Rectal smooth muscle tissue (tissue), 1 donor: Measurements from ENCODE around the gene EPB41L3.

Experiments
- H3K27ac ChIP-seq: one replicate; pipeline ENCODE4 v1.7.0; 2013; ENCODE audit warnings: low read depth, low read length, inconsistent platforms
- H3K27me3 ChIP-seq: one replicate; pipeline ENCODE4 v1.7.0; 2013; ENCODE audit warnings: low read length; ENCODE audit not compliant: control insufficient read depth, insufficient read depth
- H3K36me3 ChIP-seq: one replicate; pipeline ENCODE4 v1.7.0; 2013; ENCODE audit warnings: low read length; ENCODE audit not compliant: control insufficient read depth, insufficient read depth
- H3K4me1 ChIP-seq: one replicate; pipeline ENCODE4 v1.7.0; 2013; ENCODE audit warnings: low read length; ENCODE audit not compliant: control insufficient read depth, insufficient read depth
- H3K4me3 ChIP-seq: one replicate; pipeline ENCODE4 v1.7.0; 2013; ENCODE audit warnings: low read length
- H3K9ac ChIP-seq: one replicate; pipeline ENCODE4 v1.7.0; 2013; ENCODE audit warnings: low read length

The EPB41L3 gene

DNA sequence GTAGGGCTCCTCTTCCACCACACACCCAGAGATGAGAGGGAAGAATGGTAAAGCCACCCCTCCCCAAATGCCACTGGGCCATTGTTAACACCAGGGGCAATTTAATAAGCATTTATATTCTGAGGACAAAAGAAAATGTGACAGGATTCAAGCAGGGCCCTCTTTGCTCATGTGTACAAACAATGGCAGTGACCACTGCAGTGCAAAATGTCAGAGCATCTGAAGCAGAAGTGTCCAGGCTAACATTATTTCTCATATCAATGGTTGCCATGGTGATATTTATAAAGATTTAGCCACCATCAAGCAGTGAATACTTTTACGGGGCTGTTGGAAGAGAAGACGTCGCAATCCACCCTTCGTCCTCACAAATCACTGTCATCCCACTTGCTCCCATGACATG, 10.8 kb upstream of the EPB41L3 start:
- H3K36me3 ChIP-seq: no peaks in the 10 kb centered on the region
- H3K27me3 ChIP-seq: no peaks in the 10 kb centered on the region
- H3K27ac ChIP-seq: no peak overlapping the region
- H3K9ac ChIP-seq: no peak overlapping the region
- no peak overlapping the region for H3K4me3 ChIP-seq
- no peaks in the 10 kb centered on the region for H3K4me1 ChIP-seq

DNA sequence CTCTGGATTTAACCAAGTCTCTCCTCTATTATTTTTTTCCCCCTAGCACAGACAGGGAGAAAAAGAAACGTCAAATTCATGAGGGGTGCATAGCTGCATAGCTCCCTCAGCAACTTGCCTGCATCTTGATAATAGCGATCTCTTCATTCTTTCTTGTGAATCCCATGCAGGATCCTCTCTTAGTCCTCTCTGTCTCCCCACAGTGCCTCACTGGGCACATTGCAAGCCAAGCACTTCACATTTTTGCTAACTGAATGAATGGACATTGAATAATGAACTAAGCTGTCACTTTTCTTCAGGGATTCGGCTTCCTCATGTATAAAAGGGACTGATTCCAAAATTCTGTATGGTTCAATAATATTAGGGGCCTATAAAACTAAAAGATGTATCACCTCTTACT, 2.9 kb upstream of the EPB41L3 start:
- Histone ChIP-seq H3K27ac (no peak overlapping the region), H3K4me3 (no peak overlapping the region), H3K36me3 (no peaks in the 10 kb centered on the region), H3K4me1 (peaks cover 2% of the 10 kb centered on the region), H3K9ac (no peak overlapping the region), H3K27me3 (no peaks in the 10 kb centered on the region)

DNA sequence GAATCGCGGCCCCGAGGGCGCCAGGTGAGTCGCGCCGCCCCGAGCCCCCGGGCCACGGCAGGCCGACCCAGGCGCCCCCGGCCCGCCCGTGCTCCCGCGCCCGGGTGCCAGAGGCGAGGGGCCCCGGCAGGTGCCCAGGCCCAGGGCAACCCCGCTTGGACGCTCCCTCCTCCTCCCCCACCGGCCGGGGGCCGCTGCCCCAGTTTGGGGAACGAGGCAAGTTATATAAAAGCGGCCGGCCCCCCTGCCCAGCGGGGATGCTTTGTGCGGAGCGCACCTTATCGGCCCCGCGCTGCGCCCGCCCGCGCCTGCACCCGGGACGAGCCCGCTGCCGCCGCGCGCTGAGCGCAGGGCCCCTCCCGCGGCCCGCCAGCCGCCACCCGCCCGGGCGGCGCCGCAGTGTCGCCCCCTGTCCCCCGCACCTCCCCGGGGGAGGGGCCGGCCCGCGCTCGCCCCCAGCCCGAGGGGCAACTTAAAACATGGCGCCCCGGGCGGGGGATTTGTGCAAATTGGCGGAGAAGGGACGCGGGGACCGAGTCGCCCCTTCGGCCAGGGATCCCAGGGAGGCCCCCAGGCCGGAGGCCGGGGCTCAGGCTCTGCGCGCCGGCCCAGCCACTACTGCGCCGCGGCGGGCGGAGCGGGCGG, 639 bp downstream of the EPB41L3 start:
- peak overlapping the region; percentile 61 for H3K4me3 ChIP-seq
- peak overlapping the region; percentile 83 for H3K27ac ChIP-seq
- no peak overlapping the region for H3K9ac ChIP-seq
- H3K36me3 ChIP-seq: no peaks in the 10 kb centered on the region
- H3K4me1 ChIP-seq: peaks cover 2% of the 10 kb centered on the region
- H3K27me3 ChIP-seq: no peaks in the 10 kb centered on the region

DNA sequence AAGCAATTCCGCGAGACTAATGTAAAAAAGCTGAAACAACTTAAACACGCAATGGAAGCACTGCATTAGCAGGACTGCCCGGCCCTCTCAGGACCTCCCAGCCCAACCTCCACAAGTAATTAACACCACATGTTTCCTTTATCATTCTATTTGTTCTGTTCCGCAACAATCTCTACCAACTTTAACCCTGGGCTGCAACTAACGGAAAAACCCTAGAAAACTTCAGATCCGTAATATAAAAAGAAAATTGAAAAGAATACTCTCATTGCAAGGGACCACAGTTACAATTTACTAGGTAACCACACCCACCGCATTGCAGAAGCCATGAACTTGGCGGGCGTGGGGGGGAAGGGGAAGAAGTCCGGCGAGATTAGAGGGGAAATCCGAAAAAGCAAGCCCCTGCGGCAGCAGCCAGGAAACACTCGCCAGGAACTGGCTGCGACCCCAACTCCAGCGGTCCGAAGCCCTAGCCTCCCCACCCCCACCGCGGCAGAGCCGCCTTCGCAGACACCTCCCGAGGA, 1.2 kb downstream of the EPB41L3 start:
- H3K36me3 ChIP-seq: no peaks in the 10 kb centered on the region
- H3K9ac ChIP-seq: no peak overlapping the region
- H3K27me3 ChIP-seq: no peaks in the 10 kb centered on the region
- peaks cover 2% of the 10 kb centered on the region for H3K4me1 ChIP-seq
- peak overlapping the region; percentile 61 for H3K4me3 ChIP-seq
- peak overlapping the region; percentile 48 for H3K27ac ChIP-seq

DNA sequence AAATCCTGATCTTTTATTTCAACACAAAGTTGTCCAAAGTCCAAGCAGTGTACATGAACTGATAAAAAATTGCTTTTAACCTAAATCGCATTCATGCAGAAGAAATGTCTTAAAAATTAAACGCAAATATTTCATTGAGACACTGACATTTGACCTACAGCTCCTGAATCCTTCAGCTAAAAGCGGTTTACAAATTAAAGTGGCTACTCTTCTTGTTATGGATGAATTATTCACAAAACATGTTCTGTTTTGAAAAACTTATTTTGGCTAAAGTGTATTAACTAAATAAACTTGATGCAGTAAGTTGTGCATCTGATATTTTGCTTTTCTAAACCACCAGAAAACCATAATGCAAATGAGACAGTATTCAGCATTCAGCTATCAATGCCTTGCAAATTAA, 2.2 kb downstream of the EPB41L3 start:
- Histone ChIP-seq H3K4me3 (no peak overlapping the region), H3K27me3 (no peaks in the 10 kb centered on the region), H3K9ac (no peak overlapping the region), H3K4me1 (peaks cover 2% of the 10 kb centered on the region), H3K36me3 (no peaks in the 10 kb centered on the region), H3K27ac (no peak overlapping the region)

DNA sequence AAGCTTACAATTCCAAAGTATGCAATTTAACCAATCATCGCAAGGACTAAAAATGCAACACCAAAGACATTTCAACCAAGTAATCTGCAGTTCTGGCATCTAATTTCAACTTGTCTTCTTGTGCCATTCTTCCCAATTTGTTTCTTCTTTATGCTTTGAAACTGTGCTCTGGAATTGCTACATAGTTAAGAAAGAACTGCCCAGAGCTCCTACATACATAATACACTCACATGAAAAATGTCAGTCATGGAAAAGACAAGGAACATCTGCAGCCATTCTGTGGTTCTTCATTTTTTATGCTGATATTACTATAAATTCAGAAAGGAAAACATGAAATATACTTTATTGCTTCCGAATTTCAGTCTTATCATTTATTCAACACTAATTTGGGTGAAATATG, 4.4 kb downstream of the EPB41L3 start:
- Histone ChIP-seq H3K27me3 (no peaks in the 10 kb centered on the region), H3K4me1 (peaks cover 2% of the 10 kb centered on the region), H3K27ac (no peak overlapping the region), H3K4me3 (no peak overlapping the region), H3K36me3 (no peaks in the 10 kb centered on the region), H3K9ac (no peak overlapping the region)

DNA sequence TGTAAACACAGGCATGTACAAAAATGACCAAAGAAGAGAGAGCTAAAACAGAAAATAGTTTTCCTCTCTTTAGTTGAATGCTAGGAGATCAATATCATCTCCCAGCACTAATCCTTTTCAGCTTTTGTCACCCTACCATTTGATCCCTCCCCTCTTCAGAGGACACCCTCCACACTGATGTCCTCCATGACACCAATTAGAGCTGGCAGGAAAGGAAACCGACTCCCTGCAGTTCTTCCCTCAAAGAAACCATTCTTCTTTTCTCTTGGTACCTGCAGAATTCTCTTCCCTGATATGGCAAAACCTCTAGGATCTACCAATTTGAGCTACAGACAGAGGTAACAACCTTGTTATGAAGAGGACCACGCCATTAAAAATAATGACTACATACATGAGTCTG, 5.3 kb downstream of the EPB41L3 start:
- Histone ChIP-seq H3K27ac (no peak overlapping the region), H3K4me1 (no peaks in the 10 kb centered on the region), H3K36me3 (no peaks in the 10 kb centered on the region)

DNA sequence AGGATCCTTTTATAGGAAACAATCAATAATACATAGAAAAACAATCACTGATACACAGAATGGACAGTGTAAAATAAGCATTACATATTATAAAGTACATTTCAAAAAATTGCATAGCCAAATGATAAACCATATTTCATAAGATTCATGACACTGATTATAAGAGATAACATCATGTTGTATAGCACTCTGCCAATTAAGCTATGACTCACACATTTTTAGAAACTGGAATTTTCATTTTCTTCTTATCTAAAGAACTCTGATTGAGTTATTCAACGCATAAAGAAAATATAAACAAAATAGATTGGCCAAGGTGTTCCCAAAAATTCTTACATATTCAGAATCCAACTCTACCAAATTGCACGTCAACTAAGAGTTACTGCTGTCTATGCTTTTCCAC, 5.9 kb downstream of the EPB41L3 start:
- Histone ChIP-seq H3K4me3 (no peak overlapping the region), H3K27ac (no peak overlapping the region), H3K4me1 (no peaks in the 10 kb centered on the region), H3K27me3 (no peaks in the 10 kb centered on the region), H3K36me3 (no peaks in the 10 kb centered on the region), H3K9ac (no peak overlapping the region)

More for the DNA sequence above, 5.3 kb downstream of the EPB41L3 start:
- no peaks in the 10 kb centered on the region for H3K27me3 ChIP-seq
- no peak overlapping the region for H3K4me3 ChIP-seq
- H3K9ac ChIP-seq: no peak overlapping the region

DNA sequence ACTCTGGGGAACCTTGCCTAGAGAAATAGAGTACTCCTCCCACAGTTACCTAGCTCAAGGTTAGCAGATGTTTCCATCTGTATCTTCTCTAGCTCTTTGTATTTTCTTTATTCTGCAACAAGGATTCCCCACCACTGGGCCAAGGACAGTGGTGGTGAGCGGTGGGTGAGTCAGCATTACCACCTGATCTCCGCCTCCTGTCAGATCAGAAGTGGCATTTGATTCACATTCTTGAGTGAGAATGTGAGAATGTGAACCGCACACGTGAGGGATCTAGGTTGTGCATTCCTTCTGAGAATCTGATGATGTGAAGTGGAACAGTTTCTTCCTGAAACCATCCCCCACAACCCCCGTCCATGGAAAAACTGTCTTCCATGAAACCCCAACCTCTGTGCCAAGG, 9.0 kb downstream of the EPB41L3 start:
- Histone ChIP-seq H3K9ac (no peak overlapping the region), H3K4me1 (peaks cover 8% of the 10 kb centered on the region), H3K27me3 (no peaks in the 10 kb centered on the region), H3K36me3 (no peaks in the 10 kb centered on the region), H3K4me3 (no peak overlapping the region), H3K27ac (no peak overlapping the region)

DNA sequence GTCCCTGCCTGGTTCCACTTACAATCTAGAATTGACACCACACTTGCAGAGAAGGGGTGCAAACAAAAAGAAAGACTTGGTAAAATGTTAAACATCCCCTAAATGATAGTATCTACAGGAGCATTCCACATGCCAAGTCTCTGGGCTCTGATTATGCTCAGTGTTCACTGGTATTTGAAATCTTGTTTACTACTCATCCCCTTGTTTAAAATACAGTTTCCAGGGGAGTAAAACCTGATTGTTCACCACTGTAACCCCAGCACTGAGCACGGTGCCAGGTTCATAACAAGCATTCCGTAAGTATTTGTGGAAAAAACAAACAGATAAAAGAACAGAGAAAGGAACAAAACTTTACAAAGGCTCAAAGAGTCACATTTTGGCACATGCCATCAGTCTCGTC, 11.7 kb downstream of the EPB41L3 start:
- no peak overlapping the region for H3K4me3 ChIP-seq
- no peaks in the 10 kb centered on the region for H3K27me3 ChIP-seq
- H3K27ac ChIP-seq: no peak overlapping the region
- H3K9ac ChIP-seq: no peak overlapping the region
- H3K36me3 ChIP-seq: no peaks in the 10 kb centered on the region
- H3K4me1 ChIP-seq: peaks cover 13% of the 10 kb centered on the region

DNA sequence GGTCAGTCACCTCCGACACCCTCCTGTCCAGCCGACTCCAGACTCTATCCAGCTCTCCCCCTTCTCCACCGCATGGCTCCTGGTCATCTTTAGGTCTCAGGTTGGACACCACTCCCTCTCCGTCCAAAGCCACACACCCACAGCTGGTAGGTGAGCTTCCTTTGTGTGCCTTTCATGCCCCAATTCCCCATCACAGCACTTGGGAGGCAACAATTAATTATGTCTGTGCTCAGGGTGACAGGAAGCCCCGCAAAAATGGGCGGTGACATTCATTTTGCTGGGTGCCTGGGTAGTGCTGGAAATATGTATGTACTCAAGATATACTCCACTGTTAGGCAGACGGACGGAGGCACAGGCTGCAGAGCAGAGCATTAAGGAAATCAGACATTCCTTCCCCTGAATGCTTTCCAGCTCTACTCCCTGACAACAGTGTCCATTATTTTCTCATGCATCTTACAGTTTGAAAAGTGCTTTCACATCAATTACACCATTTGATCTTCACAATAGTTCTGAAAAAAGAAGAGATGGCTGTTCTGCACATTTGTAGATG, 13.1 kb downstream of the EPB41L3 start:
- Histone ChIP-seq H3K4me3 (no peak overlapping the region), H3K9ac (no peak overlapping the region), H3K4me1 (peaks cover 13% of the 10 kb centered on the region), H3K36me3 (no peaks in the 10 kb centered on the region), H3K27ac (no peak overlapping the region), H3K27me3 (no peaks in the 10 kb centered on the region)

DNA sequence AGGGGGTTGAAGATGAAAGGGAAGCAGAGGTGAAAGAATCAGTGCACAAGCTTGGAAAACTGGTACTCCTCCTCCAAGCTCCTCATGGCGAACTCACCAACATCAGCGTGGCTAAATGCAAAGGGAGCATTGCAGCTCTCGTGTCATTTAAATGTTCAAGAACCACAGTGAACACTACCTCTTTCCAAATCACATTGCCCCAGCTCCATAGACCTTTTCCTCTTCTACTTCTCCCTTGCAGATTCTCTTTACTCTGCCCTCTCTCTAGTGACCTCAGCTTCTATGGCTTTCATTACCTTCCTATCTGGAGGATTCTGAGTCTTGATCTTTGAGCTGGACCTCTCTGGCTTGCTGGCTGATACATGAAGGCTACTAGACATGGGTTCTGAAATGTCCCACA, 14.3 kb downstream of the EPB41L3 start:
- Histone ChIP-seq H3K27ac (no peak overlapping the region), H3K27me3 (no peaks in the 10 kb centered on the region), H3K36me3 (no peaks in the 10 kb centered on the region), H3K9ac (no peak overlapping the region), H3K4me1 (peaks cover 13% of the 10 kb centered on the region), H3K4me3 (no peak overlapping the region)

DNA sequence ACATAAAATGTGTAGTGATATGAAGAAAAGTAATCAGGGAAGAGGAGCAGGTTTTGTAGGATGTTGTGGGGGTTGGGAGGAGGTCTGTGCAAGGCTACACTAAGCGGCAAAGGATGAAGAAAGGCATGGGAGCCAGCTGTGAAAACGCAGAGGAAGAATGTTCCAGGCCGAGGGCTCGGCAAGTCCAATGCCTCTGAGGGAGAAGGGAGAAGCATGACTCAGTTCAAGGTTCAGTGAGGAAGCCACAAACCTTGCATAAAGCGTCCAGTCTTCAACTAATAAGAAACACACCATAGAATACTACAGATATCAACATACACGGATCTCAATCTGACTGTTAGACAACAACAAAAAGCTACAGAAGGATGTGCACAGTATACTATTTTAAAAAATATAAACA, 16.2 kb downstream of the EPB41L3 start:
- Histone ChIP-seq H3K9ac (no peak overlapping the region), H3K27ac (no peak overlapping the region), H3K27me3 (no peaks in the 10 kb centered on the region), H3K4me1 (peaks cover 13% of the 10 kb centered on the region), H3K4me3 (no peak overlapping the region), H3K36me3 (no peaks in the 10 kb centered on the region)
